Iris pigment epithelial cell (primary cell): ENCODE data around the gene QARS1.

ENCODE experiments used
- DNase-seq: peaks from one replicate; pipeline ENCODE4 v3.0.0-alpha.2; 2011; ENCODE audit warnings: low read depth

The QARS1 gene

DNA sequence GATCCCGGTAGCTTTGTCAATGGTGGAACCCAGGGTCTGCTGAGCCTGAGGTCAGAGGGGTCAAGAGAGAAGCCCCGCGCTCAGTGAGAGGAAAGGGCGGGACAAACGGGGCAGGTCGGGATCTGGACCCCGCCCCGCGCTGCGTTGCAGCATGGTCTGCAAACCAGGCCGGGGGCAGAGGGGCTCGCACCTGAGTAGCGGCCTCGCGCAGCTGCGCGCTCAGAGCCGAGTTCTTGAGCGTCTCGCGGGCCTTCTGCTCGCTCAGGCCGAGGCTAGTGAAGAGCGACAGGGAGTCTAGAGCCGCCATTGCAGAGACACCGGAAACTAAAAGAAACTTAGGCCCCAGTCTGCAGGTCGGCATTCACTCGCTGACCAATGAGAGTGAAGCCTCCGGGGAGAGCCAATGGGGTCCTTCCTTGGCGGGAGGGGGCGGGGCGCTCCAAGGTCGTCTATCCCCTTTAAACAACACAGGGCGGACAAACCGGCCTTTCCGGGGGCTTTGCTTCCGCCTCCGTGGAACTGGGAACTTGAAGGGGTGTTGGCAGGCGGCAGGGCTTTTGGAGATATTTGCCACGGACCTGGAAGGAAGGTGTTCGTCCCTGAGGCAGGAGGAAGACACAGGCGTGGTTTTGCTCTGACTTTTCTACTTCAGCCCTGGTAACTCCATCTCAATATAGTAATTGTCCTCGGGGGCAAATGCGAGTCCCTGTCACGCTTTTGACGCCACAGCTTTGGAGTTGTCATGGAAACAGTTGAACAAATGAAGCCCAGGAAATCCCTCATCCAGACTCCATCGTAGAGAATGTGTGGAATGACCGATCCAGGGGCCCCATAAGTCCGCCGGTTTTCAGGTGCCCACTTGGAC lies at the start of gene QARS1:
Gene QARS1 (minus strand): TSS at position 331 of the 865 bp plus-strand sequence. CDS start 24 bp downstream, at position 307.
- peak; percentile 91 for DNase-seq

GRCh38 chr3:49153349-49153912 lies 48.9 kb upstream of the QARS1 start:
- DNase-seq = no peak

- no peak for DNase-seq
These were observed 47.1 kb upstream of the QARS1 start for GRCh38 chr3:49151610-49152009.

- no peak for DNase-seq
These were observed 43.6 kb upstream of the QARS1 start for GRCh38 chr3:49148159-49148558.

GRCh38 chr3:49140080-49140479 lies 35.5 kb upstream of the QARS1 start:
- no peak for DNase-seq

- DNase-seq = no peak
These were observed 30.9 kb upstream of the QARS1 start for GRCh38 chr3:49135499-49135898.

DNA sequence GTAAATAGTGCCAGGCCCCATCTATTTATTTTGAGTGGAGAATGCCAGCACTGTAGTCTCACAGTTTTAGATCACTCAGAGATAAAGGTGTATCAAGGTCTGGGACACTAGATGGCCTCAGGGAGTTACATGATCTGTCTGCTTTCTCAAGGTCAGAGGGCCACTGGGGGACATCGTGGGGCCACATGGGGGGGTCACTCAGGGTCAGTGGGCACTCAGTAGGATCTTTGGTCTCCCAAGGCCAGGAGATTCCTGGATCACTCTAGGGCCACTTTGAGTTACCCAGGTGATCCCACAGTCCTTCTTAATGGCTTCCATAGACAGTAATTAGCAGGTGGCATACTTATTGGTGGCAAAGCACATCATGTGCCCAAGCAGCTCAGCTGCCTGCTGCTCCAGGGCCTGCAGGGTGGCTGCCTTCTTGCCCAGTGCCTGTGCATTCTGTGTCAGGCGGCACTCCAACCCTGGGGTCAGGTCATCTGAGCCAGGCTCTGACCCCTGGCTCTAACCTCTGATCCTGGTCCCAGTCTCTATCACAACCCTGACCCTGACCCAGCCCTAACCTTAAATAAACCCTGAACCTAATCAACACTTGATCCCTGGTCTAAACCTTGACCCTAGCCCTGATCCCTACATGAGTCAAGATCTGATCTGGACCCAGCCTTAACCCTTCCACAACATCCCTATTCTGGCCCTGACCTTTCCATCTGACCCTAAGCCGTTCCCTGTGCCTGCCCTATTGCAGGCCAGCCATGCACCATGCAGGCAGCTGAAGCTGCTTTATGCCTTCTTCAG lies 30.1 kb upstream of the QARS1 start:
- no peak for DNase-seq

DNA sequence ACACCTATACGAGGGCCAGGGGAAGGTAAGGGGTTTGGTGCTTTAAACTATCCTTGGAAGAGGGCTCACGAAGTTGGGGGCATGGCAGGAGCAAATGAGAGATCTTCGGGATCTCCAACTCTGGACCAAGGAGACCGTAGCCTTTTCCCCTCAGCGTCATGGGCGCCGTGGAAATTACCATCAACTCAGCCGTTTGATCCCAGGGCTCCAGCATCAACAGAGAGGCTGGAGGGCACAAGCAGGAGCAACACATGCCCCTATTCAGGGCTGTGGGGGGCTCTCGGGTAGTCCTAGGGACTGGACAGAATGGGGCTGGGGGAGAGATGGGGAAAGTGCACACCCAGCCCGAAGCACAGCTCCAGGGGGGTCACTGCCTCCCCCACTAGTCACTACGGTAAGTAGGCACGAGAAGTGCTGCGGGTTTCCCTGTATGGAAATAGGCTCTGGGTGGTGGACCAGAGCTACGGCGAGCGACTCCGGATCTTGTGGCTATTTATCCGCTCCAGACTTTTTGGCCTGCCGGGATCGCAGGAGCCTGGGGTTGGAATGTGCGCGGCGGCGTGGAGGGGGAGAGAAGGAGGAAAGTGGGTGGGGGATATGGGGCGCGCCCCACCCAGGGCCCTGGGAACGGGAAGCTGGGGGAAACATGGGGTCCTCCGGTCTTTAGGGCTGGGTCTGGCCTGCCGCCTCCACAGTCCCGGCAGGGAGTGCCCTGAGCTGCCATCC lies 28.8 kb upstream of the QARS1 start:
- DNase-seq = peak; percentile 92

- DNase-seq = peak; percentile 72
These were observed 28.1 kb upstream of the QARS1 start, which contains the start of gene LAMB2 for GRCh38 chr3:49132437-49133225. Gene LAMB2, minus strand, starts transcription at chr3:49133050. Its CDS starts 183 bp downstream, at chr3:49132867.

DNA sequence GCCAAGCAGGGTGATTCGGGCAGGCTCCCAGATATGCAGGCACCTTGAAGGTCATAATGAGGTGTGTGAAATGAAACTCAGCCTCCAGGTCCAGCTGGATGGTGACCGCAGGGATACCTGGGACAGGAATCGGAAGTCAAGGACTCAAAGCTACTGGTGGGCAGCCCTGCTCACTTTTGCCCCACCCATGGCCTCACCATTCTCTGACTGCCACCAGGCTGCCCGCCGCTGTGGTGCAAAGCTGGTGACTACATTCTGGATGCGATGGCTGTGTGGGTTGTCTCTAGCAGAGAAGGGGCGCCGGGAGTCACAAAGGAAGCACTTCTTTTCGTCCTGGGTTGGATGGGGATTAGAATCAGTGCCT lies 27.5 kb upstream of the QARS1 start:
- no peak for DNase-seq

GRCh38 chr3:49131576-49131975 lies 27.0 kb upstream of the QARS1 start:
- no peak for DNase-seq

GRCh38 chr3:49131040-49131439 lies 26.5 kb upstream of the QARS1 start:
- DNase-seq = no peak

- peak; percentile 22 for DNase-seq
These were observed 20.6 kb upstream of the QARS1 start for GRCh38 chr3:49124991-49125670.

- DNase-seq = no peak
These were observed 19.6 kb upstream of the QARS1 start for GRCh38 chr3:49124203-49124602.

DNA sequence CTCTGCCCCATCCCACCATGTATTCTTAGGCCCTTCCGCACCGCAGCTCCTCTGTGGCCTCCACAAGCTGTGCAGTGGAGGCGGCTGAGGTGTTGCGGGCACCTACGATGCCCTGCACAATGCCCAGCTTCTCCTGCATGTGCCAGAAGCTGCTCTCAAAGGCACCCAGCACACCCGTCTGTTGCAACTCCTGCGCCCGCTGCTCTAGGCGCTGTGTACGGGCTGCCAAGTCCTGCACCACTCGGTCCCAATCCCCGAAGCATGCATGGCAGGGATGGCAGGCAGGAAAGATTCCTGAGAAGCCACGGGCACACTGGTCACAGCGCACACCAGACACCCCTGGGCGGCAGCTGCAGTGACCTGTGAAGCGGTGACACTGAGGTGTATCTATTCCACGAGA lies 19.1 kb upstream of the QARS1 start:
- DNase-seq = no peak

GRCh38 chr3:49122886-49123545 lies 18.5 kb upstream of the QARS1 start:
- DNase-seq = no peak

DNA sequence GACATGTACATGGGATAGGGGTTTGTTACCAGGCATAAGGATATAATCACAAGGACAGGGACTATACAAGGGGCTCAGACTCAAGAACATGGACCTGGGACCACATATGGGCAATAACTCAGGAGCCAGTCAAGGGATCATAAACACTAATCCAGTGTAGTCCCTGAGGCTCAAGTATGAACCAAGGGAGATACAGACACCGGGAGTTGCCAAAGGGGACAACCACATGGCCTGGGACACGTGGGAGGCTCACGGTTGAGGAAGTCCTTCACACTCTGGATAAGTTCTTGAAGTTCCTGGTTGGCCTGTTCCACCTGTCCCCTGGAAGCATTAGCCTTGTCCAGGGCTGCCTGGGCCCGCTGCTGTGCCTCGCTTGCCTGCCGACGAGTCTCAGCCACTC lies 17.9 kb upstream of the QARS1 start:
- DNase-seq = no peak

- DNase-seq = no peak
These were observed 17.5 kb upstream of the QARS1 start for GRCh38 chr3:49122022-49122421.

GRCh38 chr3:49121132-49121736 lies 16.7 kb upstream of the QARS1 start:
- no peak for DNase-seq
